ENCODE data around the gene NAMPT.

DNA sequence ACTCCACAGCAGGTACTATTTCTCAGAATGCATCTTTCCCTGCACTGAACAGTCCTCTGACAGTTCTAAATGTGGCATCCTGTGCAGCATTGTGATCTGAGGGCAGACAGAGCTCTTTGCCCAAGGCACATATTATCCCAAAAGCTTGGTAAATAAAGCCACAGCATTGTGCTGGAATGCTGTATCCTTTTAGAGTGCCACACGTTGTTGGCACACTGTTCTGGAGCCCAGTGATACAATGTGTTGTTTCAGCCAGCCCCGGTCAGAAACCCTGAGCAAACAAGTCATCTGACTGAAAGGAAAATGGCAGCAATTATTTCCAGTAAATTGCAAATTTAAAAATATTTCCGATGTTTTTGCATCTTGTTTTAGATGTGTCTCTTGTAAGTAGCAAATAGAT, 45.4 kb downstream of the NAMPT start:
- TF ChIP-seq EZH2 (IDR thresholded peaks at IDR 0.05; ENCODE audit: insufficient read depth, poor library complexity, severe bottlenecking) (no peak), EZH2phosphoT487 (IDR thresholded peaks at IDR 0.05; ENCODE audit: insufficient read depth, low read depth) (no peak)

Data from GM23248 (cell line).